Measurements from ENCODE around the gene MRPS34. TPM values are rescaled to one million over a fixed set of nuclear protein-coding genes. Genes with fewer than 3 reads are reported as not detected.

Gene MRPS34
- total RNA-seq, 3 donors from 2014 or later: 89.1 to 107 (median 91.0) TPM

GRCh38 chr16:1818873-1819525 is 46.1 kb upstream of the MRPS34 start:
- intact Hi-C loops (cut with DNase I, micrococcal nuclease): no loop called here
- Histone ChIP-seq H3K4me1 (ENCODE audit: low read depth) (no peaks in the 10 kb centered on the region), H3K36me3 (ENCODE audit: low read depth) (peaks cover 10% of the 10 kb centered on the region), H3K9me3 (no peaks in the 10 kb centered on the region), H3K4me3 (no peak overlapping the region)
- no peak for TF ChIP-seq CTCF (IDR thresholded peaks at IDR 0.05)
- ATAC-seq (no peak), DNase-seq (no peak)

- Histone ChIP-seq H3K9me3 (no peaks in the 10 kb centered on the region), H3K36me3 (ENCODE audit: low read depth) (peaks cover 10% of the 10 kb centered on the region)
Observed at GRCh38 chr16:1818204-1818872, 45.4 kb upstream of the MRPS34 start.

GRCh38 chr16:1817716-1818115 is 44.8 kb upstream of the MRPS34 start:
- Histone ChIP-seq H3K9me3 (no peaks in the 10 kb centered on the region), H3K4me3 (no peak overlapping the region), H3K4me1 (ENCODE audit: low read depth) (no peaks in the 10 kb centered on the region), H3K36me3 (ENCODE audit: low read depth) (peaks cover 10% of the 10 kb centered on the region)
- DNase-seq (no peak), ATAC-seq (no peak)
- intact Hi-C loops (cut with DNase I, micrococcal nuclease): no loop called here
- no peak for TF ChIP-seq CTCF (IDR thresholded peaks at IDR 0.05)

More at GRCh38 chr16:1818204-1818872, 45.4 kb upstream of the MRPS34 start:
- H3K4me3 ChIP-seq: no peak overlapping the region
- DNase-seq (no peak), ATAC-seq (no peak)
- no peak for TF ChIP-seq CTCF (IDR thresholded peaks at IDR 0.05)
- intact Hi-C loops (cut with DNase I, micrococcal nuclease): no loop called here
- no peaks in the 10 kb centered on the region for H3K4me1 ChIP-seq (ENCODE audit: low read depth)

GRCh38 chr16:1817276-1817589 is 44.3 kb upstream of the MRPS34 start:
- Histone ChIP-seq H3K36me3 (ENCODE audit: low read depth) (peaks cover 6% of the 10 kb centered on the region), H3K4me3 (no peak overlapping the region), H3K9me3 (no peaks in the 10 kb centered on the region), H3K4me1 (ENCODE audit: low read depth) (no peaks in the 10 kb centered on the region)
- no peak for ATAC-seq
- no peak for TF ChIP-seq CTCF (IDR thresholded peaks at IDR 0.05)
- no peak for DNase-seq
- intact Hi-C loops (cut with DNase I, micrococcal nuclease): no loop called here

- no peaks in the 10 kb centered on the region for H3K9me3 ChIP-seq
- H3K4me1 ChIP-seq (ENCODE audit: low read depth): no peaks in the 10 kb centered on the region
- H3K4me3 ChIP-seq: no peak overlapping the region
- DNase-seq (no peak), ATAC-seq (no peak)
- peaks cover 5% of the 10 kb centered on the region for H3K36me3 ChIP-seq (ENCODE audit: low read depth)
- no peak for TF ChIP-seq CTCF (IDR thresholded peaks at IDR 0.05)
- intact Hi-C loops (cut with DNase I, micrococcal nuclease): no loop called here
Observed at GRCh38 chr16:1816396-1817275, 43.7 kb upstream of the MRPS34 start.
